HAP-1 (cell line): Measurements from ENCODE around the gene SULT1A4.
"Not testable (repeated sequence)": the region's sequence is repeated elsewhere in the genome, so short reads cannot be mapped to it uniquely, and the experiment has no call there.

Experiments
- DNase-seq, 2 experiments: peaks; one replicate each; pipeline ENCODE4 v3.0.0-alpha.2; 2016 to 2020; ENCODE audit warnings: low spot score in 2 of 2
- H3K27me3 ChIP-seq: fragments of 250-450 bp; sonication (Bioruptor Pico); 2 replicates; pipeline ENCODE4 v1.5.1; 2020; ENCODE audit warnings: low read depth, mild to moderate bottlenecking, moderate library complexity
- H3K36me3 ChIP-seq: fragments of 250-450 bp; sonication (Bioruptor Pico); replicated peaks from 2 replicates; pipeline ENCODE4 v1.5.1; 2020; ENCODE audit warnings: mild to moderate bottlenecking
- H3K4me1 ChIP-seq: fragments of 250-450 bp; sonication (Bioruptor Pico); 2 replicates; pipeline ENCODE4 v1.5.1; 2020; ENCODE audit warnings: mild to moderate bottlenecking
- H3K4me3 ChIP-seq: fragments of 250-450 bp; sonication (Bioruptor Pico); 2 replicates; pipeline ENCODE4 v1.5.1; 2020; ENCODE audit warnings: mild to moderate bottlenecking, moderate library complexity
- H3K9me3 ChIP-seq: fragments of 250-450 bp; sonication (Bioruptor Pico); 2 replicates; pipeline ENCODE4 v1.5.1; 2020; ENCODE audit warnings: mild to moderate bottlenecking, moderate library complexity
- in situ Hi-C: fragments of 300-500 bp; cut with MboI; formaldehyde crosslinking; loops from 3 replicates; pipeline ENCODE4 v1.14.3; 2020; ENCODE audit warnings: low sequenced_read_pairs, inconsistent platforms, mixed read lengths

The SULT1A4 gene

DNA sequence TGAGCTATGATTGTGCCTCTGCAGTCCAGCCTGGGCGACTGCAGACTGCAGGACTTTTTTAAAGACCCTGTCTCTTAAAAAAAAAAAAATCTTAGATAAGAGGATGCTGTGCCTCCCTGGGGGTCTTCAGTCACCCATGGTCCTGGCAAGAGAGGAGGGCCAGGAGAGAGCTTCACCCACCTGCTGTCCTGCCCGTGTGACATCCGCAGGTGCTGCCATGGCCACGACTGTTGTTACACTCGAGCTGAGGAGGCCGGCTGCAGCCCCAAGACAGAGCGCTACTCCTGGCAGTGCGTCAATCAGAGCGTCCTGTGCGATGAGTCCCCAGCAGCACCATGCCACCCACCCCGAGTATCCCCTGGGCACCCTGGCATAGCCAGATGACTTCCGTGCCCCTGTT lies 22.6 kb downstream of the SULT1A4 start:
- H3K27me3 ChIP-seq, result not testable (repeated sequence)

DNA sequence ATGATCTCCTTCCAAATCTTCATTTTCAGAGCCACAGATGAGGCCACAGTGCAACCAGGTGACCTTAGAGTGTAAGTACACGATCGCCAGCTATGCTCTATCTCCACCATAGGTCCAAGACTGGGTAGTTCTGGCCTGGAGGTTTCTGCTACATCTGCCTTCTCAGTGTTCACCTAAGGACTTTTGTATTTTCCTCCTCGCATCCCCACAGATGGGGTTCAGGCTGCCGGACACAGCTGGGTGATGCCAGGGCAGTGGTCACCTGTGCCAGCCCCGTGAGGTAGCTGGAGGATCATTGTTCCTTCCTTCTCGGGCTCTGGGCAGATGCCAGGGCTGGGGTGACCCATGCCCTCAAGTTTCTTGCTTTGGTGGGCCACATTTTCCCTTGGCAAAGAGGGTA lies 46.6 kb downstream of the SULT1A4 start, which contains the start of gene NPIPB12:
Gene NPIPB12, minus strand, starts transcription at position 101 of the 400 bp plus-strand sequence.
- H3K27me3 ChIP-seq, DNase-seq, H3K4me1 ChIP-seq, H3K9me3 ChIP-seq, H3K36me3 ChIP-seq, H3K4me3 ChIP-seq, in situ Hi-C loops: not testable (repeated sequence)

More for the DNA sequence above, 22.6 kb downstream of the SULT1A4 start:
- H3K36me3 ChIP-seq, in situ Hi-C loops, H3K9me3 ChIP-seq, H3K4me3 ChIP-seq, H3K4me1 ChIP-seq: not testable (repeated sequence)
- peak in 1 of 2 experiments; percentile 7 for DNase-seq
